CD14-positive monocyte (primary cell): Measurements from ENCODE around the gene CFAP299. TPM values are rescaled to one million over a fixed set of nuclear protein-coding genes. Genes with fewer than 3 reads are reported as not detected.

Experiments used
- DNase-seq, 3 donors: peaks; one replicate each; pipeline ENCODE4 v3.0.0-alpha.2; 2011 to 2022
- H2AFZ ChIP-seq: 2 replicates; pipeline ENCODE4 v1.6.0; 2012; ENCODE audit warnings: mild to moderate bottlenecking, low read depth, low read length, inconsistent platforms; ENCODE audit not compliant: insufficient read depth, poor library complexity, severe bottlenecking
- H3K27ac ChIP-seq, 2 donors: 1 replicate in 1 of 2; 2 replicates in 1 of 2; pipeline ENCODE4 v1.5.1; 2012 to 2013; ENCODE audit warnings: low read length in 2 of 2, control low read depth in 1 of 2, inconsistent platforms in 1 of 2, low read depth in 1 of 2, mild to moderate bottlenecking in 1 of 2
- H3K27me3 ChIP-seq, 2 donors: one replicate each; pipeline versions ENCODE4 v1.6.0 to v1.6.1; 2011 to 2013; ENCODE audit warnings: low read length in 2 of 2; ENCODE audit not compliant: control insufficient read depth in 2 of 2, insufficient read depth in 2 of 2
- H3K36me3 ChIP-seq, 2 donors: replicated peaks in 1 of 2; 1 replicate in 1 of 2; 2 replicates in 1 of 2; pipeline versions ENCODE4 v1.5.1 to v1.6.1; 2012 to 2013; ENCODE audit warnings: low read length in 2 of 2, control low read depth in 1 of 2, inconsistent platforms in 1 of 2, mild to moderate bottlenecking in 1 of 2; ENCODE audit not compliant: insufficient read depth in 2 of 2, control insufficient read depth in 1 of 2
- H3K4me1 ChIP-seq, 2 donors: 1 replicate in 1 of 2; 2 replicates in 1 of 2; pipeline versions ENCODE4 v1.5.1 to v1.6.1; 2012 to 2013; ENCODE audit warnings: low read length in 2 of 2, control low read depth in 1 of 2, inconsistent platforms in 1 of 2, mild to moderate bottlenecking in 1 of 2, moderate library complexity in 1 of 2; ENCODE audit not compliant: insufficient read depth in 2 of 2, control insufficient read depth in 1 of 2
- H3K4me2 ChIP-seq: replicated peaks from 2 replicates; pipeline ENCODE3; 2012; ENCODE audit warnings: low read length, moderate library complexity, mild to moderate bottlenecking; ENCODE audit not compliant: poor library complexity, severe bottlenecking; ENCODE audit errors: extremely low read depth
- H3K4me3 ChIP-seq, 3 experiments: fragments of 200-600 bp in 1 of 3; sonication (generic) in 1 of 3; replicated peaks in 1 of 3; 1 replicate in 2 of 3; 2 replicates in 1 of 3; pipeline ENCODE4 v1.5.1; 2011 to 2013; ENCODE audit warnings: low read length in 3 of 3, mild to moderate bottlenecking in 3 of 3, control low read depth in 2 of 3, low read depth in 2 of 3, inconsistent platforms in 1 of 3, moderate library complexity in 1 of 3
- H3K79me2 ChIP-seq: 2 replicates; pipeline ENCODE4 v1.6.0; 2012; ENCODE audit warnings: mild to moderate bottlenecking, control low read depth, inconsistent platforms, low read length, moderate library complexity; ENCODE audit not compliant: insufficient read depth
- H3K9ac ChIP-seq: 2 replicates; pipeline ENCODE4 v1.6.0; 2017; ENCODE audit warnings: low read length, mild to moderate bottlenecking; ENCODE audit not compliant: insufficient read depth, poor library complexity, severe bottlenecking
- H3K9me3 ChIP-seq, 2 donors: replicated peaks in 1 of 2; 1 replicate in 1 of 2; 2 replicates in 1 of 2; pipeline versions ENCODE4 v1.5.1 to v1.6.1; 2012 to 2013; ENCODE audit warnings: low read length in 2 of 2, control low read depth in 1 of 2; ENCODE audit not compliant: control insufficient read depth in 1 of 2, insufficient read depth in 1 of 2
- H4K20me1 ChIP-seq: 2 replicates; pipeline ENCODE4 v1.6.0; 2012; ENCODE audit warnings: mild to moderate bottlenecking, low read length, control low read depth, moderate library complexity; ENCODE audit not compliant: insufficient read depth
- H3K27ac Mint-ChIP-seq, 7 donors: one replicate each; pipeline ENCODE4 v1.8.0; 2020; ENCODE audit warnings: mild to moderate bottlenecking in 7 of 7, mixed read lengths in 7 of 7, moderate library complexity in 6 of 7, inconsistent platforms in 2 of 7
- H3K27me3 Mint-ChIP-seq, 3 donors: one replicate each; pipeline ENCODE4 v1.8.0; 2021 to 2022; ENCODE audit warnings: low read depth in 3 of 3, mild to moderate bottlenecking in 3 of 3, mixed read lengths in 3 of 3, moderate library complexity in 3 of 3, inconsistent platforms in 1 of 3
- H3K36me3 Mint-ChIP-seq, 2 donors: one replicate each; pipeline ENCODE4 v1.8.0; 2020; ENCODE audit warnings: mixed read lengths in 2 of 2, inconsistent platforms in 1 of 2, mild to moderate bottlenecking in 1 of 2
- H3K4me1 Mint-ChIP-seq: one replicate; pipeline ENCODE4 v1.8.0; 2020; ENCODE audit warnings: mild to moderate bottlenecking, mixed read lengths
- H3K4me3 Mint-ChIP-seq, 2 donors: one replicate each; pipeline ENCODE4 v1.8.0; 2020; ENCODE audit warnings: mild to moderate bottlenecking in 2 of 2, mixed read lengths in 2 of 2, moderate library complexity in 1 of 2
- H3K9me3 Mint-ChIP-seq, 7 donors: one replicate each; pipeline ENCODE4 v1.8.0; 2020 to 2022; ENCODE audit warnings: mixed read lengths in 7 of 7, mild to moderate bottlenecking in 6 of 7, moderate library complexity in 6 of 7, inconsistent platforms in 2 of 7
- CTCF ChIP-seq: fragments of 200-600 bp; IDR thresholded peaks from one replicate; pipeline ENCODE4 v1.8.0; 2022; ENCODE audit warnings: antibody characterized with exemption, mild to moderate bottlenecking
- WGBS: methylation state at CpG from one replicate; pipeline ENCODE4 v1.1.5; 2013; ENCODE audit warnings: missing lambda C conversion rate; ENCODE audit not compliant: insufficient coverage; 5-methylcytosine and 5-hydroxymethylcytosine counted together
- intact Hi-C, 2 donors: fragments of 100-400 bp; cut with micrococcal nuclease; formaldehyde crosslinking; loops; one replicate each; pipeline versions ENCODE4 v1.15.0 to v1.15.1; 2023
- polyA plus RNA-seq, 3 donors: library from polyadenylated mRNA; depleted of rRNA in 1 of 3; unstranded in 2 of 3; stranded (reverse) in 1 of 3; fragments of 300-500 nt in 2 of 3; fragments of >200 nt in 1 of 3; fragmentation: Illumina TruSeq in 2 of 3; gene quantifications; 1 replicate in 2 of 3; 2 replicates in 1 of 3; pipeline ENCODE4 v1.2.3, GENCODE V29; 2012 to 2021

CFAP299 gene
- polyA plus RNA-seq, 3 donors, result not detected

DNA sequence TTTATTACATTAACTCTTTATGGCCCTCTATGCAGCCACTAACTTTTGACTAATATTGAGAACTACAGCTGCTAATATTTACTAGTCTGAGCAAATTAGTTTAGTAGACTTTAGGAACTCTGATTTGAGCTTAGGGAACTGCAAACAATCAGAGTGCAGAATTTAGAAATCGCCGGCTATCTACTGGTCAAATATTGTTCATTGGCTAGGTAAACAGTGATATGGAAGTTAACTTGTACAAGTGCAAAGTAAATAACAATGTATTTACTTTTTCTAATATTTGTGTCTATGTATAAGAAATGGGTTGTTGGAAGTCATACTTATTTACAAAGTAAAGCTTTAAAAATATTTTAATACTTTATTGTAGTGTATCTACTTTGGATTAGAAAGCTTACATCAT is 279.6 kb downstream of the CFAP299 start:
- Histone ChIP-seq H2AFZ (no peak overlapping the region), H3K4me1 (no peaks in the 10 kb centered on the region), H3K27ac (no peak overlapping the region), H3K27me3 (no peaks in the 10 kb centered on the region), H3K9me3 (no peaks in the 10 kb centered on the region), H3K79me2 (no peaks in the 10 kb centered on the region), H4K20me1 (no peaks in the 10 kb centered on the region), H3K36me3 (no peaks in the 10 kb centered on the region), H3K4me2 (no peak overlapping the region), H3K4me3 (no peak overlapping the region), H3K9ac (no peak overlapping the region)
- no peak overlapping the region for H3K27ac Mint-ChIP-seq
- TF ChIP-seq CTCF, result no peak
- H3K36me3 Mint-ChIP-seq, result no peaks in the 10 kb centered on the region
- H3K4me3 Mint-ChIP-seq, result no peak overlapping the region
- no peaks in the 10 kb centered on the region for H3K4me1 Mint-ChIP-seq
- intact Hi-C loops, result no loop called here
- WGBS, result 100% methylated on average over 2 of the region's 2 CpGs
- DNase-seq, result no peak
- no peaks in the 10 kb centered on the region for H3K27me3 Mint-ChIP-seq
- no peaks in the 10 kb centered on the region for H3K9me3 Mint-ChIP-seq

- H3K36me3 Mint-ChIP-seq, result no peaks in the 10 kb centered on the region
- intact Hi-C loops, result no loop called here
Observed at GRCh38 chr4:80619070-80619674, 283.6 kb downstream of the CFAP299 start.

More at GRCh38 chr4:80619070-80619674, 283.6 kb downstream of the CFAP299 start:
- no peak overlapping the region for H3K4me2 ChIP-seq
- no peak overlapping the region for H3K9ac ChIP-seq
- H3K4me3 ChIP-seq, result no peak overlapping the region
- WGBS, result no CpG with 5 or more reads among the region's 1 CpG
- TF ChIP-seq CTCF, result no peak
- Mint-ChIP-seq H3K9me3 (peaks cover 0 to 6% (median 2%) of the 10 kb centered on the region in 7 donors), H3K4me3 (no peak overlapping the region), H3K4me1 (no peaks in the 10 kb centered on the region), H3K27me3 (no peaks in the 10 kb centered on the region), H3K27ac (no peak overlapping the region)
- no peaks in the 10 kb centered on the region for H3K27me3 ChIP-seq
- H3K36me3 ChIP-seq, result no peaks in the 10 kb centered on the region
- no peak overlapping the region for H3K27ac ChIP-seq
- H4K20me1 ChIP-seq, result no peaks in the 10 kb centered on the region
- H2AFZ ChIP-seq, result no peak overlapping the region
- no peaks in the 10 kb centered on the region for H3K4me1 ChIP-seq
- peaks cover 0 to 4% of the 10 kb centered on the region in 2 donors for H3K9me3 ChIP-seq
- no peaks in the 10 kb centered on the region for H3K79me2 ChIP-seq
- DNase-seq, result no peak
